Measurements from ENCODE around the gene DNAJC17.

DNAJC17 gene

DNA sequence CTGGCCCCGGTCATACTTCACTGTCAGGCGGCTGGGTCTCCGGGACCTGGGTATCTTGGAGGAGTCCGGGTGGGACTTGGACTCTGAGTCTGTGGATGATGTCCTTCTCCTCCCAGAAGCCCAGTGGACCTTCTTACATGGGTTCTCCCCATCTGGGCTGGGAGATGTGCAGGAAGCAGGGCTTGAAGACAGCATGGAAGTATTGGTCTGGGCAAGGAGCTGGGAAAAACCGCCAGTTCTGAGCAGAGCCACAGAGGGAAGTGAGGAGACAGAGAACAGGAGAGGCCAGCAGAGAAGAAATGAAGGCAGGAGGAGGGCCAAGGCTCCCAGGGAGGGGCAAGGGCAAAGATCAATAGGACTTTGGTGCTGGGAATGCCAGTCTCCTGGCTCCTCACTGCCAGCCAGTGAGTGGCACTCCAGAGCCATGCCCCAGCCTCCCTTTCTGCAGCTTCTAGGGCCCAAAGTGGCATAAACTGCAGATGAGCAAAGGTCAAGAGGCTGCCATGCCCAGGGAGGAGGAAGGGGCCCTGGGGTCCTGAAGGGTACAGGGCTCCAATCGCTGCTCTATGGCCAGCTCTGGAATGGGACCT is 21.3 kb upstream of the DNAJC17 start, which contains the start of gene PPP1R14D:
Gene PPP1R14D (minus strand): TSS at position 262 of the 590 bp plus-strand sequence. CDS start 67 bp downstream, at position 195.
- DNase-seq = no peak

DNA sequence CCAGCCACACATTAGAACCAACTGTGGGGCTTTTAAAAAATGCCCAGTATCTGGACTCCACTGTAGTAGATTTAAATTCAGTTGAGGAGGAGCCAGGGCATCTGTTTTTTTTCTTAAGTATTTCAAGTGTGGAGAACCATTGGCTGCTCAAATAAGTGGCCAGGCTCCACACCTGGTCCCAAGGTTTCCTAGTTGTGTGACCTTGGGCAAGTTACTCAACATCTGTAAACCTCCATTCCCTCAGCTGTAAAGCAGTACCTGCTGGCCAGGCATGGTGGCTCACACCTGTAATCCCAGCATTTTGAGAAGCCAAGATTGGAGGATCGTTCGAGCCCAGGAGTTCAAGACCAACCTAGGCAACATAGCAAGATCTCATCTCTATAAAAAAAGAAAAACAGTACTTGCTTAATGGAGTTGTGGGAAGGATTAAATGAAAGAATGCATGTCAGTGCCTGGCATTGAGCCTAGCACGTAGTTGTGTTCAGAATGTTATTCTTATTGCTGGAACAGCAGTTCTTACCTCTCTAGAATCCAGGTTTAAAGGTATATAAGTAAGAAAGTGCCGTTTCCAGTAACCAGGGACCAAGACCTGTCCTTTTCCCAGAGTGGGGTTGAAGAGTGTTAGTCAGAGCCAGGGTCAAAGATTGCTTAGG is 19.3 kb upstream of the DNAJC17 start:
- DNase-seq = no peak

DNA sequence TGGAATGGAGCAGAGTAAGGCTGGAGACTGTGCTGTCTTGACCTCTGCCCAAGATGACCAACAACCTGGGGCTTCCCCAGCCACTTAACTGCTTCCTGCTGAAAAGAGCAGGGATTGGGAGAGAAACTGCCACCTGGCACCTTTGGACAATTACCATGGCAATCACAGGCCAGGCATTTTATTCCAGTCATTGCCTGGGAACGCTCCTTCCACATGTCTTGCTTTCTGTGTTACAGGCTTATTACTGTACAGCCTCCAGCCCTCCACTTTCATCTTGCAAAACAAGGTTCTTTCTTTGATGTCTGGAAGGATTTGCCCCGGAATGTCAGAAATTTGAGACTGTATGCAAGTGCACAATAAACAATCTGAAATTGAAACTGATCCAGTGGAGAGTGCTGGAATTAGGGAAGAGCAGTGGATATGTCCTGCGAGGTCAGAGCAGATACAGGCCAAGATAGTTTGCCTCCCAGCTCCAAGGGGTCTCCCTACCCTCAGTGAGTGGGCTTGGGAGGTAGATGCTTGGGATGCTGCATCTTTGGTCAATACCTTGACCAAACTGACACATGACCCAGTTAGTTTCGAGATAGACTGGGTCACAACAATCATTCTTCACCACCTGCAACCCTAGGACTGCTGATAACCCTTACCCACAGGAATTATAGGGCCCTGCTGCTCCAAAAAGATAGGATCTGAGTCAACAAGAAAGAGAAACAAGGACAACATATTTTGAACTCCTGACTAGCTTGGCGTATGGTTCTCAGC is 18.6 kb upstream of the DNAJC17 start:
- DNase-seq = no peak

GRCh38 chr15:40823572-40824343 is 16.5 kb upstream of the DNAJC17 start:
- no peak for DNase-seq

DNA sequence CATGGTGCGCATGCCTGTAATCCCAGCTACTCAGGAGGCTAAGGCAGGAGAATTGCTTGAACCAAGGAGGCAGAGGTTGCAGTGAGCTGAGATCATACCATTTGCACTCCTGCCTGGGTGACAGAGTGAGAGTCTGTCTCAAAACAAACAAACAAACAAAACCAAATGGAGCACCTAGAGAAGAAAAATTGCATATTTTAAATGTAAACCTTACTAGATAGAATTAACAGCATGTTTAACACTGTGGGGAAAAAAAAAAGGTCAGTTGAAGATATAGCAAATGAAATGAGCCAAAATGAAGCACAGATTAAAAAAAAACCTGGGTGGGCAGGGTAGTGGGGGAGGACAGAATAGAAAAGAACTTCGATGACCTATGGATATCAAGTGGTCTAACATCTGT is 13.9 kb upstream of the DNAJC17 start:
- no peak for DNase-seq

- DNase-seq = no peak
Observed at GRCh38 chr15:40819048-40819447, 11.8 kb upstream of the DNAJC17 start.

GRCh38 chr15:40815042-40815698 is 7.9 kb upstream of the DNAJC17 start:
- DNase-seq = no peak

DNA sequence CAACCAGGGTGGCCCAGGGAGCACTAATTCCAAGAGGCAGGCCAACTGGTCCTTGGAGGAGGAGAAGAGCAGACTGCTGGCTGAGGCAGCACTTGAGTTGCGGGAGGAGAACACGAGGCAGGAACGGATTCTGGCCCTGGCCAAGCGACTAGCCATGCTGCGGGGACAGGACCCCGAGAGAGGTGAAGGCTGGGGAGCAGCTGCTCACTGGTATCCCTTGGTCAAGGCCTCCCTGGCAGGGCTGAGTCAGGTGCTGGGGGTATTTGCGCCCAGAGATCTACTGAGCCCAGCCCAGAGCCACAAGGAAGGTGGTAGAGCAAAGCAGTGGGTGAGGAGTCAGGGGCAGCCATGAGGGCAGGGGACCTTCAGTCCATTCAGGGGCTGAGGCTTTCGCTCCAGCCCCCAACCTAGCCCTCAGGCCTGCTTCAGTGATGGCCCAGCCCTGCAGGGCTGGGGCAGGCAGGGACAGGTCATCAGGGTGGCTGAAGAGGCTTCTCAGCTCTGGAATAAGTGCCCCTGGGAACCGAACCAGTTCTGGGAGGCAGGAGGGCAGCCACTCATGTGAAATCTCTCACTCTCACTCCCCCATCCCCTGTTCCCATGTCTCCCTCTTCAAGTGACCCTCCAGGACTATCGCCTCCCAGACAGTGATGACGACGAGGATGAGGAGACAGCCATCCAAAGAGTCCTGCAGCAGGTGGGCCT is 5.6 kb upstream of the DNAJC17 start:
- no peak for DNase-seq

GRCh38 chr15:40808861-40809450 is 1.7 kb upstream of the DNAJC17 start:
- DNase-seq = no peak

GRCh38 chr15:40807888-40808461 is 702 bp upstream of the DNAJC17 start:
- no peak for DNase-seq

DNA sequence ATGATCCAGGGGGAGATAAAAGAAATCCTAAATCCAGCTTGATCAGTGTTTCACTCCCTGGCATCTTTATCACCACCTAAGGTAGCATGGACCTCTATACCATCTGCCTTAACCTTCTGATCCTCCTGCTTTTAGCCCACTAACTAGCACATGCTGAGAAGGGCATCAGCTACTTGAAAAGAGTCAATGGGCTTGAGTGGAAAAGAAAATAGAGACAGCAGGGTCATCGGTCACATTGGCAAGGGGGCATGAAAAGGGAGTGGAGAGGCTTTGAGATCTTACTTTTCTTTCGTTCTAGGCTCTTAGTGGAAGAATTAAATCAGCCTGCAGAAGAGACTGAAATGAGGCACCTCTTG is 623 bp downstream of the DNAJC17 start:
- DNase-seq = no peak

DNA sequence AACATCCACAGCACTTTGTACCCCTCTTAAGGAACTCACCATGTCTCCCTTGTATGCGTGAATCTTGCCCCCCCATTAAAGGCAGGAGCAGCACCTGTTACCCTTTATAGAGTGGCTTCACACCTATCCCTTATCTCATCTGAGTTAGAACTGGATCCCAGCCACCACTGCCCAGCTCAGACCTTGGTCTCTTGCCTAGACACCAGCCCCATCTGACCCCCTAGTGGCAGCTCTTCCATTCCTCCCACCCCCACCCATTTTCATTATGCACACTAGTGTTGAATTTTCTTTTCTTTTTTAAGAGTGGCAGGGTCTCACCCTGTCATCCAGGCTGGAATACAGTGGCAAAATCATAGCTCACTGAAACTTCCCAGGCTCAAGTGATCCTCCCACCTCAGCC is 3.6 kb downstream of the DNAJC17 start:
- DNase-seq = no peak

DNA sequence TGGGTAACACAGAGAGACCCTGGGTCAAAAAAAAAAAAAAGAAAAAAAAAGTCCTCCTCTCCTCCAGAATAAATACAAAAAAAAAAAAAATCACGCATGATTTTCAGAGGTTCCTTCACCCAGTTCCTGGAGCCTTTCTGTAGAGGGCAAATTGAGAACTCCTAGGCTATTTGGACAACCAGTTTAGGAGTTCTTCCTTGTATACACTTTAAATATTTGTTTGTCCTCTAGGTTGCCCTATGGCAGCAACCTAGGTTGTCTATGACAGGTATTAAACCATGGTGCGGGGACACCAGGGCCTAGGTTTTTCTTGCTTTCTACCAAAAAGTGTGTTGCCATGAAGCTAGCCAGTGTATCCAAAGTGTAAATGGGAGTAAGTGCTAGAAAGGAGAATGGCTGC is 4.2 kb downstream of the DNAJC17 start:
- DNase-seq = no peak

DNA sequence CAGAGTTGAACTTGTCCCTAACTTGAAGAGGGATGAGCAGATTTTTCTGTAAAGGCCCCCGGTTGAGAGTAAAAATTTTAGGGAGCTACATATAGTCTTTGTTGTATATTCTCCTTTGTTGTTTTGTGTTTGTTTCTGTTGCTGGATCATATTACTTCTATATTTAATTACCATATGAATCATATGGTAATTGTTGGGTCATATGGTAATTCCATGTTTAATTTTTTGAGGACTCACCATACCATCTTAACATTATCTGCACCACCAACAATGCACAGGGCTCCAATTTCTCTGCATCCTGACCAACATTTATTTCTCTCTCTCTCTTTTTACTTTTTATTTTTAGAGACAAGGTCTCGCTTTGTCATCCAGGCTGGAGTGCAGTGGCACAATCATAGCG is 7.8 kb downstream of the DNAJC17 start:
- no peak for DNase-seq

- no peak for DNase-seq
Observed at GRCh38 chr15:40796512-40796911, 10.8 kb downstream of the DNAJC17 start.

DNA sequence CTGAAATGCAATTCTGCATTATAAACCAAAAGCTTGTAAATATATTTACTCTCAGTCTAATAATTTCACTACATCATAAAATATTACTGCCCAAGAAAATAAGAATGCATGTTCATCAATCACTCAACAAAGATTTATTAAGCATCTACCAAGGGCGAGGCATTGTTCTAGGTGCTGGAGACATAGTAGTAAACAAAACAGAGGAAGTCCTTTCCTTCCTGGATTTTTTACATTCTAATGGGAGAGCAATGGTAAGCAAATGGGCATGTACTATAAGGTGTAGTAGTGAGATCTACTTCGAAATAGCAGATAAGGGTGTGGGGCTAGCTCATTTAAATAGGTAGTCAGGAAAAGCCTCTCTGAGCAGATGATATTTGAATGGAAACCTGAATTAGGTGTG is 11.2 kb downstream of the DNAJC17 start:
- no peak for DNase-seq

DNA sequence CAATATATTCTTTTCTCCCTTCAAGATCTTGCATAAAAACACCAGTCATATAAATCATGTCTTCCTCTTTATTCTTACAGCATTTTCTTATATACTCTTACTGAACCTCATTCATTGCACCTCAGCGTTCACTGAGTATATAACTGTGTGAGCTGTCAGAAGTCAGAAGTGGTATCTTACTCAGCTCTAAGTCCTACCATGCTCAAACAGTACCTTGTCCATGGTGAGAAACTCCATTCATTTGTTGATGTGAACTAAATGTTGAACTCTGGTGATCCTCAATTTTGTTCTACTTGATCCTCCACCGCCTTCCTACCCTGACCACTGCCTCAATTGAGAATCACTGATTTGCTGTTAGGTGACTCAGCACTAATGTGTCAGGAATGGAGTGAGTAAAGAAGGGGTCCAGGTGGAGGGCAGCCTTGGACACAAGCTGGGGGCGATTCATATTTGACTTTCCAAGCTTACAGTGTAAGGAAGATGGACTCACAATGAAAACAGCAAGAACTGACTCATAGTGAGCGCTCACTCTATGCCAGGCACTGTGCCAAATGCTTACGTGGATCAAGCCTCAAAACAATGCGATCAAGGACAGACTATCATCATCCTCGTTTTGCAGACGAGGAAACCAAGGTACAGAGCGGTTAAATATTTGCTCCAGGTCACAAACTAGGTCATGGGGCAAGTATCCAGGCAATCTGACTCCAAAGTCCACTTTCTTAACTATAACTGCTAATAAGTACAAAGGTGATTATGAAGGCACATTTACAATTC is 13.9 kb downstream of the DNAJC17 start:
- DNase-seq = no peak

DNA sequence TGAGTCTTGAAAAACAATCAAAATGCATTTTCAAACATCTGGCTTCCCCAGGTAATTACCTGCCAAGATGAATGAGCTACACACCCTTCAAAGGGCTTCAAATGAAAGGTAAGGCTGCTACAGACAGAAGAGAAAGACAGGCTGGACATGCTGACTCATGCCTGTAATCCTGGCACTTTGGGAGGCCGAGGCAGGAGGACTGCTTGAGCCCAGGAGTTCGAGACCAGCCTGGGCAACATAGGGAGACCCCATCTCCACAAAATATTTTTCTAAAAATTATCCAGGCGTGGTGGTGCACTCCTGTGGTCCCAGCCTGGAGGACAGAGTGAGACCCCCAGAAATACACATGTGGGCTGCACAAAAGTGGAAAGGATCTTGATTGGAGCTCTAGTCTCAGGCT is 14.9 kb downstream of the DNAJC17 start:
- no peak for DNase-seq

DNA sequence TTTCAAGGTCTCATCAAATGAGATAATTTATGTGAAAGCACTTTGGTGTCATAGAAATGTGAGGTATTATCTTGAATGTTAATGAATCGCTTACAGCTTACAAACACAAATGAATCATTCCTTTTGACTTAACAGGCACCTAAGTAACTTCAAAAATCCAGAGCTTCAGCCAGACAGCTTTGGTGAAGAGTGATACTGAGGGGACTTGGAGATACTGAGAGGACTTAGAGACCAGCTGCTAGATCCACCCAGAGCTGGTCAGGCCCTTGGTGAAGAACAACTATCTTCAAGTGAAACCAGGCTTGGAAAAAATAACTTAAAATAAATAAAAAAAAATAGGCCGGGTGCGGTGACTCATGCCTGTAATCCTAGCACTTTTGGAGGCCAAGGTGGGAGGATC is 16.6 kb downstream of the DNAJC17 start:
- DNase-seq = no peak

GRCh38 chr15:40789999-40790398 is 17.3 kb downstream of the DNAJC17 start:
- no peak for DNase-seq

GRCh38 chr15:40789119-40789518 is 18.2 kb downstream of the DNAJC17 start:
- DNase-seq = no peak
